Effector CD4-positive, alpha-beta T cell (primary cell): ENCODE results near the gene NXN.
"Not testable (repeated sequence)": the region's sequence is repeated elsewhere in the genome, so short reads cannot be mapped to it uniquely, and the experiment has no call there.

Source experiments
- DNase-seq: peaks from one replicate; pipeline ENCODE4 v3.0.0-alpha.2; 2020

NXN gene

DNA sequence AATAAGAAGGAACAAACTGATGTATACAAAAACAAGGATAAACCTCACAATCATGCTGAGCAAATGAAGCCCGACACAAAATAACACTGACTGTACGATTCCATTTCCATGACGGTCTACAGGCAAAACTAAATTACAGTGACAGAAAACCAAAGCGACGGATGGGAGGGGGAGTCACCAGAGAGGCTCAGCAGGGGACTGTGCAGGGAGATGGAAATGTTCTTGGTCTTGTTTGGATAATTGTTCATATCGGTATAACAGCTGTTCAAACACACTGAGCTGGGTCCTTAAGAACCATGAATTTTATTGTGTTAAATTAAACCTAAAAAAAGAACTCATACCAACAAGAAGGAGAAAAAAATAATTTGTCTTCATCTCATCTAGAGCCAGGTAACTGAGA is 97.8 kb downstream of the NXN start:
- DNase-seq: no peak

- no peak for DNase-seq
Observed at GRCh38 chr17:880443-881269, 98.9 kb downstream of the NXN start.

- DNase-seq: peak; percentile 59
Observed at GRCh38 chr17:879546-880442, 99.8 kb downstream of the NXN start.

DNA sequence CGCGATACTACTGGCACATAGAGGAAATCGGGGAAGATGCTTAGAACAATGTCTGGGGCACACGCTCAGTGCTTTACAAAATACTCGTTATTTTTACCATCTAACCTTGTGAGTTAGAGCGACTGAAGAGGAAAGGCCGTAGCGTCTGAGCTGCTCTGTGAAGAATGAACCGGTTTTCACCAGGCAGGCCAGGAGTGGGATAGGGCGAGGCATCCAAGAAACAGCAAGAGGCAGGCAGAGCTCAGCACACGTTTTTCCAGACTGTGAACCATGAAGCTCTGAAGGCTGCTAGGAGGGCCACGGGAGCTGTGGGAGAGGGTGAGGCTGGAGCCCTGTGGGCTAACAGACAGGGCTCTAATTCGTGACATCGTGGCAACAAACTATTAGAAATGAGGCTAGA is 101.9 kb downstream of the NXN start:
- DNase-seq: no peak

DNA sequence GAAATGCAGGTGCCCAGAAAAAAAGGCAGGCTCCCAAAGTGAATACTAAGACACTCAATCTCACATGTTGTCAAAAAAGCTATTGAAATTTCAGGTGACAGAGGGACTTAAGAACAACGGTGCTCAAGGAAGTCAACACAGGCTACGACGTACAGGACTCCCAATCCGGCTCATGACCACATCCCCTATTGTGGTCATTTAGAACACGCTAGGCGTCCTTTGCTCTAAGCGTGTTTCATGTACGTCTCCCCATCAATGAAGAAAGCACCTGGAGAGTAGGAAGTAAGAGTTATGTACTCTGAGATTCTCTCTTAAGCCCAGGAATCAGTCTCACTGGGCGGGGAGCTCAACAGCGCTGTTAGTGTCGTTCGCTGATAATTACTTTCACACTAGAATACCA is 103.3 kb downstream of the NXN start:
- no peak for DNase-seq

- DNase-seq: not testable (repeated sequence)
Observed at GRCh38 chr17:874590-874989, 105.0 kb downstream of the NXN start.

GRCh38 chr17:872855-873254 is 106.7 kb downstream of the NXN start:
- no peak for DNase-seq

DNA sequence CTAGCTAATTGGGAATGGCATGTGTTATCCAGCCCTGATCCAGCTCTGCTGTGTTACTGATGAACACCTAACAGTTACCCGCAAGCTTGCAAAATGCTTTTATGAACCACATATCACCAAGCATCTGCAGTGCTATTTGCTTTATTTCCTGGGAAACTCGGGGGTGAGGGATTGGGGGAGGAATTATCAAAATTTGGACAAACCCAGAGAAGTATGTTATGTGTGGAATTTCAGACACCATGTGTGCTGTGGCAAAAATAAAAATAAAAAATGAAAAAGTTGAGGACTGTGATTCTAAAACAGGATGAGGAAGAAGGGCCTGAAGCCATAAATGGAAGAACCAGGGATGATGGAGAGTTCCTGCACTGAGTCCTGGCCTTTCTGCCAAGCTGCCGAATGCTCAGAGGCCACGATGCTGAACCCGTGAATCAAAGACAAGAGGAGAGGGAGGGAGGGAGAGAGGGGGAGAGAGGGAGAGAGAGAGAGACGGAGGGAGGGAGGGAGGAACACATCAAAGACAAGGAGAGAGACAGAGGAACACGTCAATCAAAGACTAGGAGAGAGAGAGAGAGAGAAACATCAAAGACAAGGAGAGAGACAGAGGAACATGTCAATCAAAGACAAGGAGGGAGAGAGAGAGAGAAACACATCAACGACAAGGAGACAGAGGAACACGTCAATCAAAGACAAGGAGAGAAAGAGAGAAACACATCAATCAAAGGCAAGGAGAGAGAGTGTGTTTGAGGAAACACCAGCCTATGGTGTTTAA is 107.6 kb downstream of the NXN start:
- DNase-seq: no peak

DNA sequence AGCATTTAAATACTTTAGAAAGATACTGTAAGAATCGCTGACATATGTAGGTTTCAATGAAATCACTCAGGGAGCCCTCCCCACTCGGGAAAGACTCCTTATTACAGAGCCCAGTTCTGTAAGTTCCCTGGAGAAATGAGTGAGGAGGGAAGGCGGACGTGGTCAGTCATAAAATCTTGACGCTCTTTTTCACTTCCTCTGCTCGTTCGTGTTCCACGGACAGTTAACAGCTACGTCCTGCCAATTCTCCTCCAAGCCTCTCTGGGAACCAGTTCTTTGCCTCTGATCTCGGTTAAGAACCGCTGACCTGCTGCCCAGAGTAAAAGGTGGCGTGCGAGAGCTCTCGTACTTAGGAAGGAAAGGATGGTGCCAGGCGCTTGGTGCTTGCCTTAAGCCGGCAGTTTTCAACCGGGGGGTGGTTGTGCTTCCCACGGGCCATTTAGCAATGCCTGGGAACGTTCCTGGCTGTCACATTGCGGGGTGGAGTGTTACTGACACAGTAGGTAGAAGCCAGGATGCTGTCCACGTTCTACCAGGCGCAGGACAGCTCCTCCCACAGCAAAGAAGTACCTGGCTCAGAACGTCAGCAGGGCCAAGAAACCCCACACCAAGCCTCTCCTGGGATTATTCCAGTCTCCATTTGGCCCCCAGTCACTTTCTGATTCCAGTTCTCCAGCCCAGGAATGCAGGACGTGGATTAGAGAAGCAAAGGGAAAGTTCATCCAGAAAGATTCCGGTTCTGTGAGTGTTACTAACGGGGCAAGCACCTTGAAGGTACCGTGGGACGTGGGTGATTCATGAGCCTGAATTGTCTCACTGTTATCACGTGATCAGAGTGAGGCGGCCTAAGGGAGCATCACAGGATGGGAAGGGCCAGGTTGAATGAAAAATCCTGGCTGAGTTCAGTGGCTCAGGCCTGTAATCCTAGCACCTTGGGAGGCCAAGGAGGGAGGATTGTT is 109.7 kb downstream of the NXN start:
- DNase-seq: no peak

DNA sequence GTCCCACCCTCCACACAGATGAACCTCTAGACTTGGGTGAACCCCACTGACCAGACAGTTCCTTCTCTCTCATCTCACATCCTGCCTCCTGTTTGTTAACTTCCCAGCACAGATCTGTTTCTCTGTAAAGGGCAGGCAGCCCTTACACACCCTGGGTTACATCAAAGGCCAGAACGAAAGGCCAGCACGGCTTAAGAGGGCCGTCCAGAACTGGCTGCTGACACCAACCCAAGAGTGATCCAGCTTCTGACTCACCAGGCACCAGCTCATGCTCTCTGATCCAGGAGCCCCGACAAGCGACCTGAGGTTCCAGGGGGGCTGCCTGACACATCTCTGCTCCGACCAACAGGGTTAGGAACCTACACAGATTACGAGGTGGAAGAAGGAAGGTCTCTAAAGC is 110.5 kb downstream of the NXN start:
- no peak for DNase-seq

DNA sequence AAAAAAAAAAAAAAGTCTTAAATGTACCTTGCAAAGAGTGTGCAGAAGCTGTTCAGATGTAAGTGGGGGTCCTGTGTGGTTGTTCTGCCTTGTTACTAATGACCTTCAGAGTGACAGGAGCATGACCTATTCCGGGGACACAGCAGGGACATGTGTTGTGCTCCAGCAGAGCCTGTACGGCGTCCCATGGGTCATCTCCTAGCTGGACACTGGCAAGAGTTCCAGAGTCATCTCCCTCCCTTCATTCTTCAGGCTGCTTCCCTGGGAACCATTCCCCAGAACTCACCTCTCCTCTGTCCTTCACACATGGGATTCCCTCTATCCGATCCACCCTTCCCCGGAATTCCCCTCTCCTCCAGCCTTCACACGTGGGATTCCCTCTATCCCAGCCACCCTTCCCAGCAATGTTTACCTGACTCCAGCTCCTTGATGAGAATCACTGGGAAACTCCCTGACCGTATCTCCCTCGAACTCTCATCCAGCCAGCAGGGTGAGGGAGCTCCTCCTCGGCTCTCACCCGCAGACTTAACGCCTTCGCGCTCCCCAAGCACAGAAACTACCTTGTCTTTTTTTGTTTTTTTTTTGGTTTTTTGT is 111.6 kb downstream of the NXN start:
- no peak for DNase-seq

GRCh38 chr17:867238-867637 is 112.3 kb downstream of the NXN start:
- DNase-seq: not testable (repeated sequence)

GRCh38 chr17:866568-867103 is 112.9 kb downstream of the NXN start:
- DNase-seq: no peak

GRCh38 chr17:864315-864714 is 115.3 kb downstream of the NXN start:
- no peak for DNase-seq

DNA sequence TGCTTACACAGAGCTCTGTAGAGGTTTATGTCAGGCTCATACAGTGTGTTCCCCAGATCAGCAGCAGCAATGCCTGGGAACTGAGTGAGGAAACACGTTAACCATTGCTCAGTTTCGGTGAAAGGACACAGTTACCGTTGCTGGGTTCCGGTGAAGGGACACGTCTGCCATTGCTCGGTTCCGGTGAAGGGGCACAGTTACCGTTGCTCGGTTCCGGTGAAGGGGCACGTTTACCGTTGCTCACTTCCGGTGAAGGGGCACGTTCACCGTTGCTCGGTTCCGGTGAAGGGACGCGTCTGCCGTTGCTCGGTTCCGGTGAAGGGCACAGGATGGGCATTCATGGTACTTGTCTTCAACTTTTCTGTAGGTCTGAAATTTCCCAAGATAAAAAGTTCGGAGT is 115.7 kb downstream of the NXN start:
- no peak for DNase-seq

GRCh38 chr17:862582-862981 is 117.0 kb downstream of the NXN start:
- DNase-seq: no peak

- DNase-seq: no peak
Observed at GRCh38 chr17:861364-861763, 118.2 kb downstream of the NXN start.

DNA sequence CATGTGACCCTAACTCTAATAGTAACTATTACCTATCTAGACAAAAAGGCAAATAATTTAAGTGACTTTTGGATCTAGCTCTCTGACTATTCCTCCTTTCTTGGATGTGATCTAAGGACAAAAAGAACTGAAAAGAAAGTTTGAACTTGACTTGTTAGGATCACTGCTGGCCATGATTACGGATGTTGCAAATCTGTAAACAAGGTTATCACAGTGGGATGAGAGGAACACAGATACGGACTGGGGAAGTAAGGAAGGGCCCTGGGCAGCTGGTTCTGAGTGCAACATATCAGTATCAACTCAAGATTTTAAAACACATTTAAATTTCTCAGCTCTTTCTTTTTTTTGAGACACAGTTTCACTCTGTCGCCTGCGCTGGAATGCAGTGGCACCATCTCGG is 118.8 kb downstream of the NXN start:
- DNase-seq: no peak

DNA sequence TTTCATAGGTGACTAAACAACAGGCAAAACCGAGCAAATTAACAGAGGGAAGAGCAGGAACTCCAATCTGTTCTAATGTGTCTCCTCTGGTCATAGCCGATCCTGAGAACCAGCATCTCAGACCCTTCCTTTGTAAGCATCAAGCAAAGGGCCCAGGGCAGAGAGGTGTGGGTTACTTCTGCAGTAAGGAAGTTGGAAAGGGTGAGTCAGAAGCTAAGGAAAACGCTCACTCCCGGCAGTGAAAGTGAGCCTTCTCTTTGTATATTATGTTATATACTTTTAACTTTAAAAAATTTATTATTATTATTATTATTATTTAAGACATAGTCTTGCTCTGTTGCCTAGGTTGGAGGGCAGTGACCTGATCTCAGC is 119.8 kb downstream of the NXN start:
- DNase-seq: no peak

DNA sequence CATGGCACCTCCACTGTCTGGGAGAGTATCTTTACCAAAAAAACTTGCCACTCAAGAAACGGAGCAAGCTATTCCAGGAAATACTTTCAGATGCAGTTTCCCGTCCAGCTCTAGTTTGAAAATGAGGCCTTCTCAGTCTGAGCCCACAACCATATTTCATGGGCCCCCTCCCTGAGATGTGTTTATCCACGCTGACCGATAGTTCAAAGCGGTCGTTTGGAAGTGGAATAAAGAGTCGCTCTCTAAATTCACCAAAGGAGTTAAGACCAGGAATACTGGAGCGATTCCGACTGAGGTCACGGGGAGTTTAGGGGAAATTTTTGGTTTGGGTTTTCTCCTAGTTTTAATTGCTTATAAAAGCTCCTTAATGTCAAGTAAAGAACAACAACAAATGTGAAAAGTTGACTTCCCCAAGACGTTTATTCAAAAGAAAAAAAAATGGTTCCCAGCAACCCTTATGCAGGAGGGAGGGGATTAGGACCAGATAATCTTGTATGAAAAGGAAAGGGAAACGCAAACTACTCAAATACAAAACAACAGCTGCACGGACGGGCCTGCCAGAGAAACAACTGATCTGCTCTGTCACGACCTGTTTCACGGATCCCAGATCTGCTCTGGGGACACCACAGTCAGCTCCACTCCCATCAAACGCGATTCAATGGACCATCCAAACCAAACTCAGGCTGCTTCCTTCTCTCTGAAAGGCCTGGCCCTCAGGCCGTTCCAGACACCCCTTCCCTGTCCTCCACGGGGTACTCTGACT is 120.3 kb downstream of the NXN start:
- DNase-seq: no peak

GRCh38 chr17:856149-856548 is 123.4 kb downstream of the NXN start:
- no peak for DNase-seq
